ENCODE data around the gene ERBB4. TPM values are rescaled to one million over a fixed set of nuclear protein-coding genes. Genes with fewer than 3 reads are reported as not detected.

The ERBB4 gene
- total and polyA plus RNA-seq, 2 of the 8 experiments (the other 6 are each of a cell fraction or from before 2014, with no cell fraction given), result 0.34 to 1.3 TPM

DNA sequence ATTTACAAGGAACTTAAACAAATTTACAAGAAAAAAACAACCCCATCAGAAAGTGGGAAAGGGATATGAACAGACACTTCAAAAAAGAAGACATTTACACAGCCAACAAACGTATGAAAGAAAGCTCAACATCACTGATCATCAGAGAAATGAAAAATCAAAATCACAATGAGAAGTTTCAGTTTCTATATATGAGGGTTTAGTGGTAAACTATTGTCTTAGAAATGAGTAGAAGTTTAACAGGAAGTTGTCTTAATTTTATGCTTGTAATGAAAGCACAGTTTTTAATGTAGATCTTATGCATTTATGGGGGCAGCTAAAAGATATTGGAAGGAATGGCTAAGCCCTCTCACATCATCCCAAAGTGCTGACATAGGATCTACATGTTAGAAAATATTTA is 325.4 kb downstream of the ERBB4 start (continued):
- TF ChIP-seq SP1 (IDR thresholded peaks at IDR 0.05; ENCODE audit: low read depth, low read length) (no peak), SIX5 (IDR thresholded peaks at IDR 0.05; ENCODE audit: low read depth, low read length) (no peak)
